ENCODE measurements around the gene CACNG1. TPM values are rescaled to one million over a fixed set of nuclear protein-coding genes. Genes with fewer than 3 reads are reported as not detected.

CACNG1 gene
- total RNA-seq, 4 donors from 2014 or later: not detected

- TF ChIP-seq POLR2AphosphoS5 (IDR thresholded peaks at IDR 0.05) (no peak), EP300 (IDR thresholded peaks at IDR 0.05) (no peak), POLR2A (IDR thresholded peaks at IDR 0.05) (no peak)
- TF ChIP-seq, protein P1, sequence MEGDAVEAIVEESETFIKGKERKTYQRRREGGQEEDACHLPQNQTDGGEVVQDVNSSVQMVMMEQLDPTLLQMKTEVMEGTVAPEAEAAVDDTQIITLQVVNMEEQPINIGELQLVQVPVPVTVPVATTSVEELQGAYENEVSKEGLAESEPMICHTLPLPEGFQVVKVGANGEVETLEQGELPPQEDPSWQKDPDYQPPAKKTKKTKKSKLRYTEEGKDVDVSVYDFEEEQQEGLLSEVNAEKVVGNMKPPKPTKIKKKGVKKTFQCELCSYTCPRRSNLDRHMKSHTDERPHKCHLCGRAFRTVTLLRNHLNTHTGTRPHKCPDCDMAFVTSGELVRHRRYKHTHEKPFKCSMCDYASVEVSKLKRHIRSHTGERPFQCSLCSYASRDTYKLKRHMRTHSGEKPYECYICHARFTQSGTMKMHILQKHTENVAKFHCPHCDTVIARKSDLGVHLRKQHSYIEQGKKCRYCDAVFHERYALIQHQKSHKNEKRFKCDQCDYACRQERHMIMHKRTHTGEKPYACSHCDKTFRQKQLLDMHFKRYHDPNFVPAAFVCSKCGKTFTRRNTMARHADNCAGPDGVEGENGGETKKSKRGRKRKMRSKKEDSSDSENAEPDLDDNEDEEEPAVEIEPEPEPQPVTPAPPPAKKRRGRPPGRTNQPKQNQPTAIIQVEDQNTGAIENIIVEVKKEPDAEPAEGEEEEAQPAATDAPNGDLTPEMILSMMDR (IDR thresholded peaks at IDR 0.05): no peak
- Histone ChIP-seq H3K4me3 (no peak overlapping the region), H3K9me3 (no peaks in the 10 kb centered on the region), H3K27ac (no peak overlapping the region), H3K27me3 (peaks cover 27% of the 10 kb centered on the region), H3K4me1 (peaks cover 2% of the 10 kb centered on the region), H3K36me3 (no peaks in the 10 kb centered on the region)
- DNase-seq (ENCODE audit: low spot score in 2 of 2): no peak
- WGBS: 85% methylated on average over 11 of the region's 11 CpGs
Observed at GRCh38 chr17:67015001-67015400, 29.4 kb upstream of the CACNG1 start.

GRCh38 chr17:67016039-67016762 lies 28.2 kb upstream of the CACNG1 start:
- no peak overlapping the region for H3K4me3 ChIP-seq
- WGBS: 80% methylated on average over 10 of the region's 17 CpGs
- no peaks in the 10 kb centered on the region for H3K36me3 ChIP-seq
- no peak for TF ChIP-seq EP300 (IDR thresholded peaks at IDR 0.05)
- no peak for TF ChIP-seq POLR2AphosphoS5 (IDR thresholded peaks at IDR 0.05)
- TF ChIP-seq, protein P1 (IDR thresholded peaks at IDR 0.05): no peak
- no peak for TF ChIP-seq POLR2A (IDR thresholded peaks at IDR 0.05)
- H3K9me3 ChIP-seq: no peaks in the 10 kb centered on the region
- H3K27me3 ChIP-seq: peaks cover 22% of the 10 kb centered on the region
- H3K4me1 ChIP-seq: peaks cover 4% of the 10 kb centered on the region
- DNase-seq (ENCODE audit: low spot score in 2 of 2): no peak
- H3K27ac ChIP-seq: no peak overlapping the region

DNA sequence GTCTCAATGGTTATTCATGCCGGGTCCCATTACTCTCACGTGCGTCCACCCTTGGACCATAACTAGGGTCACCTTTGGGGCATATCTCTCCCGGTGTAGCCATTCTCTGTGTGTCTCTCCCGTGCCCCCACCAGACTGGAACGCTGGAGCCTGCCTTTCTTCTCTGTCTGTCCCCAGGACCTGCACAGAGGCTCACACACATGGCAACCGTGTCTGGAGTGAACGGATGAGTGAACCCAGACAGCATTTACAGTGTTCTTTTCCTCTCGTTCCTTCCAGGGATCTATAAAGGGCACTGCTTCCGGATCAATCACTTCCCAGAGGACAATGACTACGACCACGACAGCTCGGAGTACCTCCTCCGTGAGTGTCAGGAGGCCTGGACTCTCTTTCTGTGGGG lies 26.4 kb upstream of the CACNG1 start:
- TF ChIP-seq POLR2AphosphoS5 (IDR thresholded peaks at IDR 0.05) (no peak), EP300 (IDR thresholded peaks at IDR 0.05) (no peak), POLR2A (IDR thresholded peaks at IDR 0.05) (no peak)
- TF ChIP-seq, protein P1 (IDR thresholded peaks at IDR 0.05): no peak
- H3K27ac ChIP-seq: no peak overlapping the region
- 87% methylated on average over 14 of the region's 14 CpGs for WGBS

DNA sequence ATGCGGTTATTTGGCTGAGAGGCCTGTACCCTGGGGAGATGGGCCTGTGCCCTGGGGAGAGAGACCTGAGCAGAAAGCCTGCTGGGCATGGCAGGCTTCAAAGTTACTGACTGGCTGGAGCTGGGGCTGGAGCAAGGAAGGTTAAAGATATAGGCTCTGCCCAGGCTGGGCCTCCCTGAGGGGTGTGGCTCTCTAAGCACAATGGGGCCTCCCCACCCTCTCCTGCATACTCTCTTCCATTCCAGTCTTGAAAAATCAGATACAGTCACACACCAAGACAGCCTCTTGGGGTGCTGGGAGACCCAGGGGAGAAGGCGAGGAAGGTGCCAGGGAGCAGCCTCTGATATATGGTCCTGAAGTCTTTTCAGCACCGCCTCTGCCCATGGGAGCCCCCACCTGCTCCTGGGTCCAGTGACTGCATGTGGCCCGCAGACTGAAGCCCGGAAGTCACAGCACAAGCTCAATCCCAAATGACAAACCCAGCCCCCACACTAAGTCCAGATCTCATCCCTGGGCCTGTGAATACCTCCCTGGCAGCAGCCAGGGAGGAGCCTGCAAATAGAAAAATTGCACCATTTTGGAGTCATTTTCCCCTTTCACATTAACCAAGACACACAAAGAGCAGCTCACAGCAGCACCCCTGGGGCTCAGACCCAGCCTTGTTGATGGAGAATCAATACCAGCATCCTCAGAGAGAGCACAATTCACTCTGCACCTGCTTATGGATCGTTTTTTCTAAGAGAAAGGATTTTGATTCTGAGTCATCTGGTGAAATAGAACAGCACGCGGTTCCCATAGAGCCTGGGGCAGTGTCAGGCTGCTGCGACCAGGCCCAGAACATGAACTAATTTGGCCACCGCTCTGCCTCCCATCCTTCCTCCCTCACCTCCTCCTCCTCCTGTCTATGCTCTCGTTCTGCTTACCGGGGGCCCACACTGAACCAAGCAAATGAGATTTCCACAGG lies 25.6 kb upstream of the CACNG1 start:
- Histone ChIP-seq H3K36me3 (no peaks in the 10 kb centered on the region), H3K4me1 (peaks cover 4% of the 10 kb centered on the region), H3K27me3 (peaks cover 13% of the 10 kb centered on the region), H3K27ac (no peak overlapping the region), H3K4me3 (no peak overlapping the region), H3K9me3 (no peaks in the 10 kb centered on the region)
- TF ChIP-seq EP300 (IDR thresholded peaks at IDR 0.05) (no peak), POLR2AphosphoS5 (IDR thresholded peaks at IDR 0.05) (no peak), POLR2A (IDR thresholded peaks at IDR 0.05) (no peak)
- TF ChIP-seq, protein P1 (IDR thresholded peaks at IDR 0.05): no peak
- 75% methylated on average over 12 of the region's 12 CpGs for WGBS
- no peak for DNase-seq (ENCODE audit: low spot score in 2 of 2)

More for the DNA sequence above, 26.4 kb upstream of the CACNG1 start:
- Histone ChIP-seq H3K36me3 (no peaks in the 10 kb centered on the region), H3K27me3 (peaks cover 13% of the 10 kb centered on the region), H3K4me3 (no peak overlapping the region), H3K9me3 (no peaks in the 10 kb centered on the region), H3K4me1 (peaks cover 4% of the 10 kb centered on the region)
- no peak for DNase-seq (ENCODE audit: low spot score in 2 of 2)

DNA sequence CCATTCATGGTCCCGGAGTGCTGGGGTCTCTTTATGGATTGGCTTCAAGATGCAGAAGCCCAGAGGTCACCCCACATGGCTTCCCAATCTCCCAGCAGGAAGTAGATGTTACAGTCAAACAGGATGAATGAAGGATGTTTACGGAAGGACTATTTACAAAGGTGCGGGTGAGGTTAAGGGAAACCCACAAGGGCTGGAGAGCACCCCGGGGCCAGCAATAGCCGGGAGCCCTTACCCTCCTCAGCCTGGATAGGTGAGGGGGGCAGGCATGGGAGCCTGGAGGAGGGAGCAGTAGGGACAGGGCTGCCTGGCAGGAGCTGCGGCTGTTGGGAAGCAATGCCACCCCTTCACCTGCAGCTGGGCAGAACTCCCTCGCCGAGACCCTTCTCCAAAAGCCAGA lies 24.5 kb upstream of the CACNG1 start:
- no peak overlapping the region for H3K4me3 ChIP-seq
- H3K27ac ChIP-seq: no peak overlapping the region
- TF ChIP-seq, protein P1 (IDR thresholded peaks at IDR 0.05): no peak
- TF ChIP-seq EP300 (IDR thresholded peaks at IDR 0.05) (no peak), POLR2A (IDR thresholded peaks at IDR 0.05) (no peak), POLR2AphosphoS5 (IDR thresholded peaks at IDR 0.05) (no peak)
- peaks cover 4% of the 10 kb centered on the region for H3K4me1 ChIP-seq
- no peaks in the 10 kb centered on the region for H3K9me3 ChIP-seq
- no peak for DNase-seq (ENCODE audit: low spot score in 2 of 2)
- H3K36me3 ChIP-seq: no peaks in the 10 kb centered on the region
- peaks cover 14% of the 10 kb centered on the region for H3K27me3 ChIP-seq
- 77% methylated on average over 8 of the region's 8 CpGs for WGBS
